GM12878 (cell line): ENCODE results near the gene PPP3CA. TPM values are rescaled to one million over a fixed set of nuclear protein-coding genes. Genes with fewer than 3 reads are reported as not detected.

Source experiments
- EP300 ChIP-seq, 2 experiments: fragments of 150-350 bp in 1 of 2; IDR thresholded peaks; 2 replicates each; pipeline ENCODE4 v1.6.1; 2011 to 2012; ENCODE audit warnings: low read depth in 2 of 2, low read length in 2 of 2, borderline replicate concordance in 1 of 2, improper control_type of control experiment in 1 of 2, inconsistent platforms in 1 of 2; ENCODE audit not compliant: control insufficient read depth in 1 of 2
- ESRRA ChIP-seq: IDR thresholded peaks from 2 replicates; pipeline ENCODE4 v1.6.1; 2012; ENCODE audit warnings: mild to moderate bottlenecking, low read length, improper control_type of control experiment
- EZH2 ChIP-seq: IDR thresholded peaks from 2 replicates; pipeline ENCODE4 v1.6.1; 2012; ENCODE audit warnings: low read depth, mild to moderate bottlenecking, control low read depth, inconsistent platforms, low read length, borderline replicate concordance; ENCODE audit not compliant: control insufficient read depth
- FOS ChIP-seq: IDR thresholded peaks from 3 replicates; pipeline ENCODE4 v1.6.1; 2011; ENCODE audit warnings: borderline replicate concordance; ENCODE audit not compliant: insufficient read length; ENCODE audit errors: extremely low read depth
- NBN ChIP-seq: fragments of 450-650 bp; IDR thresholded peaks from 2 replicates; pipeline ENCODE4 v1.6.1; 2016
- NFYB ChIP-seq: IDR thresholded peaks from 2 replicates; pipeline ENCODE4 v1.6.1; 2011; ENCODE audit warnings: low read depth, mild to moderate bottlenecking, low read length, improper control_type of control experiment, moderate library complexity; ENCODE audit not compliant: insufficient read depth
- NR2C2 ChIP-seq: IDR thresholded peaks from 2 replicates; pipeline ENCODE4 v1.6.1; 2011; ENCODE audit warnings: borderline replicate concordance, low read depth; ENCODE audit not compliant: control insufficient read depth, insufficient read length
- USF1 ChIP-seq: IDR thresholded peaks from 2 replicates; pipeline ENCODE4 v1.6.1; 2011; ENCODE audit warnings: borderline replicate concordance, low read depth, mild to moderate bottlenecking, moderate library complexity, mixed read lengths, low read length; ENCODE audit not compliant: insufficient read depth; ENCODE audit errors: extremely low read length
- WRNIP1 ChIP-seq: IDR thresholded peaks from 2 replicates; pipeline ENCODE4 v1.6.1; 2011; ENCODE audit warnings: low read depth, low read length, improper control_type of control experiment, borderline replicate concordance
- ZBTB4 ChIP-seq: fragments of 450-650 bp; formaldehyde crosslinking; IDR thresholded peaks from 2 replicates; pipeline ENCODE4 v1.4.0; 2022; ENCODE audit warnings: mild to moderate bottlenecking, moderate library complexity
- polyA plus RNA-seq, 11 experiments: library from polyadenylated mRNA; depleted of rRNA in 4 of 11; unstranded in 6 of 11; stranded (reverse) in 5 of 11; fragments of >200 nt; fragmentation: Nextera tagmentation in 4 of 11; fragmentation: Illumina TruSeq in 1 of 11; extraction: Ambion mirVana in 4 of 11; extraction: Trizol in 1 of 11; gene quantifications; 1 replicate in 1 of 11; 2 replicates in 10 of 11; pipeline versions ENCODE4 v1.2.1 to v1.2.3, GENCODE V29; 2011 to 2016; ENCODE audit warnings: inconsistent platforms in 2 of 11, missing spikeins in 2 of 11, low read depth in 1 of 11
- total RNA-seq, 4 experiments: library from RNA; depleted of rRNA in 3 of 4; stranded (reverse); fragments of >200 nt in 3 of 4; fragmentation: Illumina TruSeq in 1 of 4; extraction: Trizol in 1 of 4; gene quantifications; 2 replicates each; pipeline versions ENCODE4 v1.2.1 to v1.2.3, GENCODE V29; 2013 to 2021

Gene PPP3CA
- total and polyA plus RNA-seq, 10 of the 15 experiments (the other 5 are each of a cell fraction or from before 2014, with no cell fraction given), result 0.33 to 9.0 (median 1.0) TPM

GRCh38 chr4:101347267-101347556, at the start of gene PPP3CA (continued):
- TF ChIP-seq ZBTB4 (CRISPR knock-in tag), result no peak
- TF ChIP-seq WRNIP1, result no peak
- no peak for TF ChIP-seq FOS
- no peak for TF ChIP-seq USF1
- no peak for TF ChIP-seq NFYB
- no peak for TF ChIP-seq EP300 (IDR thresholded peaks at IDR 0.05; ENCODE audit: borderline replicate concordance in 1 of 2, control insufficient read depth in 1 of 2, low read depth in 2 of 2, low read length in 2 of 2)
- no peak for TF ChIP-seq NBN
- no peak for TF ChIP-seq ESRRA
- TF ChIP-seq NR2C2, result no peak
- no peak for TF ChIP-seq EZH2
